Fibroblast of lung (primary cell): ENCODE results near the gene MRPS34. TPM values are rescaled to one million over a fixed set of nuclear protein-coding genes. Genes with fewer than 3 reads are reported as not detected.

Experiments used
- DNase-seq, 2 donors: peaks; one replicate each; pipeline versions ENCODE4 v3.0.0 to v3.0.0-alpha.2; 2010; ENCODE audit warnings: low read depth in 2 of 2
- H2AFZ ChIP-seq: 2 replicates; pipeline ENCODE4 v1.5.1; 2012; ENCODE audit warnings: low read length, control low read depth, inconsistent platforms
- H3K27ac ChIP-seq: 2 replicates; pipeline ENCODE4 v1.5.1; 2011; ENCODE audit warnings: low read length, control low read depth; ENCODE audit not compliant: insufficient read depth
- H3K27me3 ChIP-seq: 2 replicates; pipeline ENCODE4 v1.5.1; 2011; ENCODE audit warnings: mild to moderate bottlenecking, low read length; ENCODE audit not compliant: control insufficient read depth, insufficient read depth
- H3K36me3 ChIP-seq: 2 replicates; pipeline ENCODE4 v1.5.1; 2011; ENCODE audit warnings: low read length; ENCODE audit not compliant: control insufficient read depth, insufficient read depth
- H3K4me1 ChIP-seq: 2 replicates; pipeline ENCODE4 v1.5.1; 2011; ENCODE audit warnings: low read length; ENCODE audit not compliant: control insufficient read depth, insufficient read depth; ENCODE audit errors: extremely low read depth
- H3K4me2 ChIP-seq: 2 replicates; pipeline ENCODE4 v1.5.1; 2011; ENCODE audit warnings: low read length, control low read depth; ENCODE audit not compliant: insufficient read depth; ENCODE audit errors: extremely low read depth
- H3K4me3 ChIP-seq, 4 experiments: fragments of 200-600 bp in 1 of 4; sonication (generic) in 1 of 4; replicated peaks in 1 of 4; 2 replicates each; pipeline ENCODE4 v1.5.1; 2011 to 2016; ENCODE audit warnings: low read length in 4 of 4, low read depth in 3 of 4, mild to moderate bottlenecking in 3 of 4, control low read depth in 2 of 4, inconsistent platforms in 1 of 4, mixed read lengths in 1 of 4; ENCODE audit not compliant: insufficient read depth in 1 of 4; ENCODE audit errors: control extremely low read depth in 1 of 4
- H3K79me2 ChIP-seq: 2 replicates; pipeline ENCODE4 v1.5.1; 2012; ENCODE audit warnings: mild to moderate bottlenecking, low read length, inconsistent platforms; ENCODE audit not compliant: control insufficient read depth, insufficient read depth
- H3K9ac ChIP-seq: 2 replicates; pipeline ENCODE4 v1.5.1; 2011; ENCODE audit warnings: mild to moderate bottlenecking, low read length, control low read depth; ENCODE audit not compliant: insufficient read depth
- H3K9me3 ChIP-seq: 2 replicates; pipeline ENCODE4 v1.5.1; 2012; ENCODE audit warnings: low read depth, low read length; ENCODE audit not compliant: control insufficient read depth, insufficient read depth
- H4K20me1 ChIP-seq: 2 replicates; pipeline ENCODE4 v1.5.1; 2011; ENCODE audit warnings: low read length; ENCODE audit not compliant: control insufficient read depth, insufficient read depth; ENCODE audit errors: extremely low read depth
- EZH2 ChIP-seq: IDR thresholded peaks from 2 replicates; pipeline ENCODE4 v1.5.1; 2012; ENCODE audit warnings: low read length, control low read depth, mild to moderate bottlenecking; ENCODE audit errors: missing control alignments
- polyA plus RNA-seq, 2 donors: library from polyadenylated mRNA; depleted of rRNA in 1 of 2; stranded (reverse) in 1 of 2; unstranded in 1 of 2; fragments of >200 nt; gene quantifications; 2 replicates each; pipeline ENCODE4 v1.2.1, GENCODE V29; 2011 to 2012; ENCODE audit warnings: missing spikeins in 1 of 2
- total RNA-seq: library from RNA; depleted of rRNA; stranded (reverse); fragments of >200 nt; gene quantifications from 2 replicates; pipeline ENCODE4 v1.2.1, GENCODE V29; 2014
- TF ChIP-seq, protein P1 (sequence below), 2 donors: IDR thresholded peaks in 1 of 2; conservative IDR thresholded peaks in 1 of 2; 1 replicate in 1 of 2; 2 replicates in 1 of 2; pipeline ENCODE4 v1.5.1; 2011 to 2012; ENCODE audit warnings: low read length in 2 of 2, control low read depth in 1 of 2, inconsistent platforms in 1 of 2, low read depth in 1 of 2, mild to moderate bottlenecking in 1 of 2

MRPS34 gene
- total and polyA plus RNA-seq, 2 donors (not counting 1 experiment from before 2014, with no cell fraction given): 40.1 to 74.3 TPM

DNA sequence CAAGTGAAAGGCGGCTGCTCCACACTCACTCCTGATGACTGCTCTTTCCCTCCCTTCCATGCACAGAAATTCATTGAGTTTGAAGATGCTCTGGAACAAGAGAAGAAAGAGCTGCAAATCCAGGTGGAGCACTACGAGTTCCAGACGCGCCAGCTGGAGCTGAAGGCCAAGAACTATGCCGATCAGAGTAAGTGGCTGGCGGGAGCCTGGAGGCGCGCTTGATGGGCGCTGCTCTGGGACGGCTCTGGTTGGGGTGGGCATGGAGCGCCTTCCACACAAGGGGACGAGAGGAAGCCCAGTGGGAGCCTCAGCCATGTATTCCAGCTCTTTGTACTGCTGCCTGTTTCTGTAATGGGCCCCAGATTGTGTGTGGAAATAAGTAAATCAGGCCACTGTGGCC lies 48.4 kb downstream of the MRPS34 start:
- Histone ChIP-seq H3K27ac (no peak overlapping the region), H2AFZ (no peak overlapping the region), H3K27me3 (no peaks in the 10 kb centered on the region), H3K36me3 (peaks cover 22% of the 10 kb centered on the region), H3K9ac (no peak overlapping the region), H3K4me2 (no peak overlapping the region), H3K4me1 (no peaks in the 10 kb centered on the region), H3K79me2 (peaks cover 20% of the 10 kb centered on the region), H4K20me1 (no peaks in the 10 kb centered on the region), H3K4me3 (no peak overlapping the region), H3K9me3 (no peaks in the 10 kb centered on the region)
- TF ChIP-seq, protein P1, sequence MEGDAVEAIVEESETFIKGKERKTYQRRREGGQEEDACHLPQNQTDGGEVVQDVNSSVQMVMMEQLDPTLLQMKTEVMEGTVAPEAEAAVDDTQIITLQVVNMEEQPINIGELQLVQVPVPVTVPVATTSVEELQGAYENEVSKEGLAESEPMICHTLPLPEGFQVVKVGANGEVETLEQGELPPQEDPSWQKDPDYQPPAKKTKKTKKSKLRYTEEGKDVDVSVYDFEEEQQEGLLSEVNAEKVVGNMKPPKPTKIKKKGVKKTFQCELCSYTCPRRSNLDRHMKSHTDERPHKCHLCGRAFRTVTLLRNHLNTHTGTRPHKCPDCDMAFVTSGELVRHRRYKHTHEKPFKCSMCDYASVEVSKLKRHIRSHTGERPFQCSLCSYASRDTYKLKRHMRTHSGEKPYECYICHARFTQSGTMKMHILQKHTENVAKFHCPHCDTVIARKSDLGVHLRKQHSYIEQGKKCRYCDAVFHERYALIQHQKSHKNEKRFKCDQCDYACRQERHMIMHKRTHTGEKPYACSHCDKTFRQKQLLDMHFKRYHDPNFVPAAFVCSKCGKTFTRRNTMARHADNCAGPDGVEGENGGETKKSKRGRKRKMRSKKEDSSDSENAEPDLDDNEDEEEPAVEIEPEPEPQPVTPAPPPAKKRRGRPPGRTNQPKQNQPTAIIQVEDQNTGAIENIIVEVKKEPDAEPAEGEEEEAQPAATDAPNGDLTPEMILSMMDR (conservative IDR thresholded peaks at IDR 0.05 in 1 of 2, IDR thresholded peaks at IDR 0.05 in 1 of 2; ENCODE audit: low read depth in 1 of 2, low read length in 2 of 2): no peak
- TF ChIP-seq EZH2: no peak
- no peak for DNase-seq

DNA sequence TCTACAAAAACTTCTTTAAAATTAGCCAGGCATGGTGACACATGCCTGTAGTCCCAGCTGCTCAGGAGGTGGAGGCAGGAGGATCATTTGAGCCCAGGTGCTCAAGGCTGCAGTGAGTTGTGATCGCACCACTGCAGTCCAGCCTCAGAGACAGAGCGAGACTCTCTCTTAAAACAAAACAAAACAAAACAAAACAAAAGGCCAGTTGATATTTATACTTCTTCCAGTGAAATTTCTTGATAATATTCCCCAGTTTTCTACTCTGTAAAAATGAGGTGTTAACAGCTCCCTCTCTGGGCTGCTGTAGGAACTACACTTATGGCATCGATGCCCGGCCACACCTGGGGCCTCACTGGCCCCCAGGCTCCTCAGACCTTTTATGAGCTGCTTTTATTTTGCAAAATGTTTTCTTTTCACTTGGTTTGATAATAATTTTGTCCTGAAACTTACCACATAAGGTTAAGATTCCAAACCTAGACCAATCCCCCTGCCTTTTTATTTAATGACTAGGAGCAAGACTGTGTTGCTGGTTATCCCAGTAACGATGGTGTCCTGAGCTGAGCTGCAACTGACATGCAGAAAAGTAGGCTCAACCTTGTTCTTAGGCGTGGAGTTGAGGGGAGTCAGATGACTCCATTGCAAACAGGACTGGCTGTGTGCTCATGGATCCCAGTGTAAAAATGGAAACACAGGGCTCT lies 49.3 kb downstream of the MRPS34 start:
- H3K9me3 ChIP-seq: no peaks in the 10 kb centered on the region

More for the DNA sequence above, 49.3 kb downstream of the MRPS34 start:
- Histone ChIP-seq H3K4me2 (no peak overlapping the region), H3K27ac (no peak overlapping the region), H3K36me3 (peaks cover 18% of the 10 kb centered on the region), H2AFZ (no peak overlapping the region), H4K20me1 (no peaks in the 10 kb centered on the region), H3K79me2 (peaks cover 25% of the 10 kb centered on the region), H3K4me3 (no peak overlapping the region), H3K4me1 (no peaks in the 10 kb centered on the region), H3K27me3 (no peaks in the 10 kb centered on the region), H3K9ac (no peak overlapping the region)
- TF ChIP-seq, protein P1 (conservative IDR thresholded peaks at IDR 0.05 in 1 of 2, IDR thresholded peaks at IDR 0.05 in 1 of 2; ENCODE audit: low read depth in 1 of 2, low read length in 2 of 2): peak; percentile 68 to 78
- TF ChIP-seq EZH2: no peak
- peak; percentile 19 to 51 for DNase-seq

Other genes with a start within 250 kb of the MRPS34 start
- 10.3 and 12.4 TPM in 2 replicates for gene TMEM204, start 239.5 kb downstream of the MRPS34 start, total RNA-seq
- 9.6 and 10.9 TPM in 2 replicates for gene TMEM204, start 239.5 kb downstream of the MRPS34 start, polyA plus RNA-seq
- 33.4 and 34.3 TPM in 2 replicates for gene IFT140, start 161.1 kb downstream of the MRPS34 start, total RNA-seq
- 5.3 and 6.2 TPM in 2 replicates for gene IFT140, start 161.1 kb downstream of the MRPS34 start, polyA plus RNA-seq
- gene CRAMP1, start 160.8 kb downstream of the MRPS34 start, total RNA-seq: 4.6 and 7.8 TPM in 2 replicates
- gene CRAMP1, start 160.8 kb downstream of the MRPS34 start, polyA plus RNA-seq: 6.2 and 7.4 TPM in 2 replicates
- gene JPT2, start 94.9 kb downstream of the MRPS34 start, total RNA-seq: 15.5 and 22.9 TPM in 2 replicates
- 41.2 and 55.2 TPM in 2 replicates for gene JPT2, start 94.9 kb downstream of the MRPS34 start, polyA plus RNA-seq
- 24.1 and 36.3 TPM in 2 replicates for gene MAPK8IP3, start 66.9 kb downstream of the MRPS34 start, total RNA-seq
- 7.9 and 9.4 TPM in 2 replicates for gene MAPK8IP3, start 66.9 kb downstream of the MRPS34 start, polyA plus RNA-seq
- 61.9 and 69.7 TPM in 2 replicates for gene NME3, start 1.6 kb downstream of the MRPS34 start, total RNA-seq
- gene NME3, start 1.6 kb downstream of the MRPS34 start, polyA plus RNA-seq: 8.7 and 9.9 TPM in 2 replicates
- gene EME2, start 324 bp downstream of the MRPS34 start, total RNA-seq: 5.4 and 8.3 TPM in 2 replicates
- gene EME2, start 324 bp downstream of the MRPS34 start, polyA plus RNA-seq: 2.2 and 2.7 TPM in 2 replicates
- 30.6 and 32.7 TPM in 2 replicates for gene SPSB3, start 9.4 kb upstream of the MRPS34 start, total RNA-seq
- gene SPSB3, start 9.4 kb upstream of the MRPS34 start, polyA plus RNA-seq: 7.7 and 9.6 TPM in 2 replicates
- gene NUBP2, start 9.8 kb upstream of the MRPS34 start, total RNA-seq: 43.6 and 49.3 TPM in 2 replicates
- 13.5 and 18.1 TPM in 2 replicates for gene NUBP2, start 9.8 kb upstream of the MRPS34 start, polyA plus RNA-seq
- not detected in 2 replicates for gene IGFALS, start 20.6 kb upstream of the MRPS34 start, total RNA-seq
- not detected in 2 replicates for gene IGFALS, start 20.6 kb upstream of the MRPS34 start, polyA plus RNA-seq
- gene HAGH, start 53.7 kb upstream of the MRPS34 start, total RNA-seq: 29.8 and 47.4 TPM in 2 replicates
- 18.4 and 24.0 TPM in 2 replicates for gene HAGH, start 53.7 kb upstream of the MRPS34 start, polyA plus RNA-seq
- 66.0 and 78.3 TPM in 2 replicates for gene FAHD1, start 54.1 kb upstream of the MRPS34 start, total RNA-seq
- gene FAHD1, start 54.1 kb upstream of the MRPS34 start, polyA plus RNA-seq: 28.3 and 37.4 TPM in 2 replicates
- not detected in 2 replicates for gene MEIOB, start 99.0 kb upstream of the MRPS34 start, total RNA-seq
- 0.05 TPM in 1 of 2 replicates, not detected in the other for gene MEIOB, start 99.0 kb upstream of the MRPS34 start, polyA plus RNA-seq
- not detected in 2 replicates for gene HS3ST6, start 145.3 kb upstream of the MRPS34 start, total RNA-seq
- not detected in 2 replicates for gene HS3ST6, start 145.3 kb upstream of the MRPS34 start, polyA plus RNA-seq
- 5.6 and 7.1 TPM in 2 replicates for gene MSRB1, start 170.1 kb upstream of the MRPS34 start, total RNA-seq
- 21.4 and 25.6 TPM in 2 replicates for gene MSRB1, start 170.1 kb upstream of the MRPS34 start, polyA plus RNA-seq
- not detected in 2 replicates for gene RPL3L, start 181.6 kb upstream of the MRPS34 start, total RNA-seq
- not detected in 2 replicates for gene RPL3L, start 181.6 kb upstream of the MRPS34 start, polyA plus RNA-seq
- gene NDUFB10, start 186.4 kb upstream of the MRPS34 start, total RNA-seq: 149 TPM in 2 replicates
- gene NDUFB10, start 186.4 kb upstream of the MRPS34 start, polyA plus RNA-seq: 123 and 152 TPM in 2 replicates
- gene RPS2, start 191.7 kb upstream of the MRPS34 start, total RNA-seq: 2,596 and 3,027 TPM in 2 replicates
- gene RPS2, start 191.7 kb upstream of the MRPS34 start, polyA plus RNA-seq: 1,683 and 2,648 TPM in 2 replicates
- not detected in 2 replicates for gene RNF151, start 193.7 kb upstream of the MRPS34 start, total RNA-seq
- not detected in 2 replicates for gene RNF151, start 193.7 kb upstream of the MRPS34 start, polyA plus RNA-seq
- gene TBL3, start 198.9 kb upstream of the MRPS34 start, total RNA-seq: 20.0 and 23.9 TPM in 2 replicates
- 14.6 and 25.4 TPM in 2 replicates for gene TBL3, start 198.9 kb upstream of the MRPS34 start, polyA plus RNA-seq
- under 0.01 TPM in 1 of 2 replicates, not detected in the other for gene NOXO1, start 208.3 kb upstream of the MRPS34 start, total RNA-seq
- 0.03 TPM in 2 replicates for gene NOXO1, start 208.3 kb upstream of the MRPS34 start, polyA plus RNA-seq
- 13.1 and 13.2 TPM in 2 replicates for gene GFER, start 211.1 kb upstream of the MRPS34 start, total RNA-seq
- gene GFER, start 211.1 kb upstream of the MRPS34 start, polyA plus RNA-seq: 7.5 and 12.5 TPM in 2 replicates
- gene SYNGR3, start 216.8 kb upstream of the MRPS34 start, total RNA-seq: 1.5 and 1.8 TPM in 2 replicates
- 1.8 and 6.0 TPM in 2 replicates for gene SYNGR3, start 216.8 kb upstream of the MRPS34 start, polyA plus RNA-seq
- 10.8 and 18.8 TPM in 2 replicates for gene ZNF598, start 236.7 kb upstream of the MRPS34 start, total RNA-seq
- gene ZNF598, start 236.7 kb upstream of the MRPS34 start, polyA plus RNA-seq: 11.6 and 18.7 TPM in 2 replicates
- 0.26 and 0.99 TPM in 2 replicates for gene NPW, start 246.7 kb upstream of the MRPS34 start, total RNA-seq
- gene NPW, start 246.7 kb upstream of the MRPS34 start, polyA plus RNA-seq: 0.06 and 0.20 TPM in 2 replicates